ENCODE data around the gene ZNF581. TPM values are rescaled to one million over a fixed set of nuclear protein-coding genes. Genes with fewer than 3 reads are reported as not detected.

The ZNF581 gene
- total RNA-seq, 1 donor from 2014 or later: 30.0 TPM

- H3K79me2 ChIP-seq (ENCODE audit: insufficient read depth, low read length): peaks cover 39% of the 10 kb centered on the region
- peaks cover 9% of the 10 kb centered on the region for H3K4me1 Mint-ChIP-seq (ENCODE audit: low read depth, unreplicated experiment)
Measured at GRCh38 chr19:55689411-55690108, 46.1 kb downstream of the ZNF581 start.

GRCh38 chr19:55690109-55690768 lies 46.8 kb downstream of the ZNF581 start:
- Histone ChIP-seq H4K20me1 (ENCODE audit: insufficient read depth, low read length) (peaks cover 42% of the 10 kb centered on the region), H3K79me2 (ENCODE audit: insufficient read depth, low read length) (peaks cover 32% of the 10 kb centered on the region), H3K9ac (ENCODE audit: low read length) (no peak overlapping the region), H3K36me3 (ENCODE audit: insufficient read depth, low read length) (no peaks in the 10 kb centered on the region), H2AFZ (ENCODE audit: low read depth, low read length) (no peak overlapping the region), H3K4me1 (ENCODE audit: insufficient read depth, low read length) (no peaks in the 10 kb centered on the region), H3K9me3 (ENCODE audit: insufficient read depth, low read depth, low read length) (no peaks in the 10 kb centered on the region), H3K27me3 (ENCODE audit: insufficient read depth, low read length) (no peaks in the 10 kb centered on the region), H3K4me2 (ENCODE audit: low read length) (no peak overlapping the region), H3K4me3 (ENCODE audit: insufficient read depth, low read depth, low read length) (no peak overlapping the region), H3K27ac (ENCODE audit: low read depth, low read length) (no peak overlapping the region)
- H3K9me3 Mint-ChIP-seq (ENCODE audit: unreplicated experiment): no peaks in the 10 kb centered on the region
- H3K27ac Mint-ChIP-seq (ENCODE audit: unreplicated experiment): no peak overlapping the region
- H3K4me3 Mint-ChIP-seq (ENCODE audit: unreplicated experiment): no peak overlapping the region
- TF ChIP-seq CTCF (IDR thresholded peaks at IDR 0.05; ENCODE audit: insufficient read depth, low read depth, low read length): no peak
- TF ChIP-seq EZH2 (IDR thresholded peaks at IDR 0.05; ENCODE audit: insufficient read depth, low read length): no peak
- FAIRE-seq (no peak), DNase-seq (ENCODE audit: low read depth) (no peak)
- H3K36me3 Mint-ChIP-seq (ENCODE audit: low read depth, unreplicated experiment): peaks cover 2% of the 10 kb centered on the region
- H3K4me1 Mint-ChIP-seq (ENCODE audit: low read depth, unreplicated experiment): peaks cover 9% of the 10 kb centered on the region
- H3K27me3 Mint-ChIP-seq (ENCODE audit: low read depth, unreplicated experiment): no peaks in the 10 kb centered on the region

More at GRCh38 chr19:55689411-55690108, 46.1 kb downstream of the ZNF581 start:
- FAIRE-seq: no peak
- Mint-ChIP-seq H3K36me3 (ENCODE audit: low read depth, unreplicated experiment) (peaks cover 2% of the 10 kb centered on the region), H3K27me3 (ENCODE audit: low read depth, unreplicated experiment) (no peaks in the 10 kb centered on the region), H3K27ac (ENCODE audit: unreplicated experiment) (no peak overlapping the region), H3K9me3 (ENCODE audit: unreplicated experiment) (no peaks in the 10 kb centered on the region), H3K4me3 (ENCODE audit: unreplicated experiment) (no peak overlapping the region)
- Histone ChIP-seq H3K36me3 (ENCODE audit: insufficient read depth, low read length) (no peaks in the 10 kb centered on the region), H2AFZ (ENCODE audit: low read depth, low read length) (no peak overlapping the region), H3K9me3 (ENCODE audit: insufficient read depth, low read depth, low read length) (no peaks in the 10 kb centered on the region), H3K4me2 (ENCODE audit: low read length) (no peak overlapping the region), H3K9ac (ENCODE audit: low read length) (no peak overlapping the region), H3K27me3 (ENCODE audit: insufficient read depth, low read length) (no peaks in the 10 kb centered on the region), H3K4me3 (ENCODE audit: insufficient read depth, low read depth, low read length) (no peak overlapping the region), H3K27ac (ENCODE audit: low read depth, low read length) (no peak overlapping the region), H4K20me1 (ENCODE audit: insufficient read depth, low read length) (peaks cover 49% of the 10 kb centered on the region), H3K4me1 (ENCODE audit: insufficient read depth, low read length) (no peaks in the 10 kb centered on the region)
- TF ChIP-seq EZH2 (IDR thresholded peaks at IDR 0.05; ENCODE audit: insufficient read depth, low read length) (no peak), CTCF (IDR thresholded peaks at IDR 0.05; ENCODE audit: insufficient read depth, low read depth, low read length) (no peak)
- DNase-seq (ENCODE audit: low read depth): no peak
